Erythroblast (primary cell): ENCODE data around the gene SH3TC2.

Experiments
- DNase-seq, 2 experiments: peaks; one replicate each; lab custom pipeline; 2025; lab: John Stamatoyannopoulos, UW
- GATA1 ChIP-seq: IDR thresholded peaks from 2 replicates; pipeline ENCODE4 v1.6.1; 2011; ENCODE audit warnings: low read depth, mild to moderate bottlenecking, control low read depth, low read length, moderate library complexity
- POLR2A ChIP-seq: IDR thresholded peaks from 2 replicates; pipeline ENCODE4 v1.6.1; 2011; ENCODE audit warnings: mild to moderate bottlenecking, low read length

Gene SH3TC2

DNA sequence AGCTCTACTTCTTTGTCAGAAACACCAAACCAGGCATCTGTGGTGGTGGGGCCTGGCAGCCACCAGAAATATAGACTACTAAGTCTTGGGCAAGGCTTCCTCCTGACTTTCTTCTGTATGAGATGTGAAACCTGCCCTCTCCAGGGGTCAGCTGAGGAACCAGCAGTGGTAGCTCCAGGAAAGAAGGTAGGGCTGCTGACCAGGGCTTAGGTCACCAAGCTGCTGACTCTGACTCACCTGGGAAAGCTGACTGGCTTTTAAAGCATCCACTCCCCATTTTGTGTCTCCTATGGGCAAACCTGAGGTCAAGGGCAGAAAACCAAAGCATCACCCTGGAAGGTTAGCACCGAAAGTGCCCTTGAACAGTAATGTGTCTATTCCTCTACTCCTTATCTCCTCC lies 10.4 kb upstream of the SH3TC2 start:
- no peak for TF ChIP-seq GATA1
- no peak for DNase-seq

DNA sequence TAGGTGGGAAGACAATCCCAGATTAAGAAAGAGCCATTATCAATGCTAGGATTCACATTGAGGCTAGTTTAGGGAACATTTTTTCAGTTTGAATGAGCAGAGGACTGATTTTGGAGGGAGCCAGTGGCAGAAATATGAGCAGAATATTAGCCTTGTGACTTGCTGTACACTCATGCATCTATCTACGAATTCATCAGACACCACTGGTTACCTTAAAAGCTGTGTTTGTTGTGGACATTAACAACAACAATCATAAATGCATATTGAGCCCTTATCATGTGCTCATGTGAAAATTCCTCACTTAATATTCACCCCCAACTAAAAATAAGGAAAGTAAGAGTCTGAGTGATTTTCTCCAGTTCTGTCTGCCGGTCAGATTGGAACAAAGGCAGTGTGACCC lies 9.9 kb upstream of the SH3TC2 start:
- no peak for DNase-seq
- TF ChIP-seq GATA1 (no peak), POLR2A (no peak)

DNA sequence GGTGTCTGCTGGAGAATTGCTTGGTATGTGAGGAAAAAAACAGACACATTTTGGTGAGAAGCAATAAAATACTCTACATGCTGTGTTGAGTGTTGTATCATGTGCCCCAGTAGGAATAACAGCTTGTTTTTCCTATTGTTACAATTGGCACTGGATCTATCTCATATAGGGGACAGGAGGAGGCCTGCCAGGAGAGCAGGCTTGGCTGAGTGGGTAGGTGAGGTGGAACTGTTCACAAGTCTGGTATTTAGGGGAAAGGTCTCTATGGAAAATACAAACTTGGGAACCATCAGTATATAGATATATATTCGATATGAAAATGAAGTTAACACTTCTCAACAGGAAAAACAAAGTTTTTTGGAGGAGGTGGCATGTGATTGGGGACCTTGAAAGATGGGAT lies 9.5 kb upstream of the SH3TC2 start:
- TF ChIP-seq POLR2A (no peak), GATA1 (no peak)
- no peak for DNase-seq

DNA sequence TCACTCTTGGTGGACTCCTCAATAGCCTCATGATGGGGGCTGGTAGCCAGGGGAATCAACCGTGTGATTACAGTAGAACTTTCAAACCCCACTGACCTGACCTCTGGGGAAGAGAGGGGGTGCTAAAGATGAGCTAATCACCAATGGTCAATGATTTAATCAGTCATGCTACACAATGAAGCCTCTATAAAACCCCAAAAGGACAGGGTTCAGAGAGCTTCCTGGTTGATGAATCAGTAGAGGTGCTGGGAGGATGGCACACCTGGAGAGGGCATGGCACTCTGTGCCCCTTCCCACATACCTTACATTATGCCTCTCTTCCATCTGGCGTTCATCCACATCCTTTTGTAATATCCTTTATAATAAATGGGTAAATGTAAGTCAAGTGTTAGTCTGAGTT lies 8.9 kb upstream of the SH3TC2 start:
- no peak for DNase-seq
- TF ChIP-seq POLR2A (no peak), GATA1 (no peak)

DNA sequence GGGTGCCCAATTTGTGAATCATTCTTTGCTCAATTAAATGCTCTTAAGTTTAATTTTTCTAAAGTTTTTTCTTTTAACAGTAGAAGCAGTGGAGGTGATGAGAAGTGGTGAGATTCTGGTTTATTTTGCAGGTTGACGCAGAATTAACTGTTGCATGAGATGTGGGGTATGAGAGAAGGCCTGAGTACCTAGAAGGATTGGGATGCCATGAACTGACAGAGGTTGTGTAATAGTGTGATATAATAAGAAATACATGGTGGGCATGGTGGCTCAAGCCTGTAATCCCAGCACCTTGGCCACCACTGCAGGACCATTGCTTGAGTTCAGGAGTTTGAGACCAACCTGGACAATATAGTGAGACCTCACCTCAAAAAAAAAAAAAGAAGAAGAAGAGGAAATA lies 8.4 kb upstream of the SH3TC2 start:
- no peak for TF ChIP-seq GATA1
- no peak for TF ChIP-seq POLR2A

DNA sequence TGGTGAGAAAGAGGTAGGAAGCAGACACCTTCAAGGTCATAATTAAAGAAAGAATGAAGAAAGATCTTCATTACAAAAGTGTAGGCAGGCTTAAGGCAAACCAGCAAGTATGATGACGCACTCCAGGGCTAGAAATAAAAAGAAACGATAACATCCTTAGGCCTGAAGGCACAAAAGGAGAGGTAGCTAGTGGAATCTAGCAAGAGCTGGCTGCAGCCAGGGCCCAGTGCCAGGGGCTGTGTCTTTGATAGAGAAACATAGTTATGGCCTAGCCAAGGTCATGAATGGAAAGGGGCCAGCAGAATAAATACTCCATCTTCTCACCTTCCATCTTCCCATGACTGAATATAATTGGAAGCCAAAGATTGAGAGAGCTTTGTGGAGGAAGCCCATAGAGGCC lies 6.8 kb upstream of the SH3TC2 start:
- no peak for DNase-seq
- TF ChIP-seq POLR2A (no peak), GATA1 (no peak)

More for the DNA sequence above, 8.4 kb upstream of the SH3TC2 start:
- DNase-seq = no peak

DNA sequence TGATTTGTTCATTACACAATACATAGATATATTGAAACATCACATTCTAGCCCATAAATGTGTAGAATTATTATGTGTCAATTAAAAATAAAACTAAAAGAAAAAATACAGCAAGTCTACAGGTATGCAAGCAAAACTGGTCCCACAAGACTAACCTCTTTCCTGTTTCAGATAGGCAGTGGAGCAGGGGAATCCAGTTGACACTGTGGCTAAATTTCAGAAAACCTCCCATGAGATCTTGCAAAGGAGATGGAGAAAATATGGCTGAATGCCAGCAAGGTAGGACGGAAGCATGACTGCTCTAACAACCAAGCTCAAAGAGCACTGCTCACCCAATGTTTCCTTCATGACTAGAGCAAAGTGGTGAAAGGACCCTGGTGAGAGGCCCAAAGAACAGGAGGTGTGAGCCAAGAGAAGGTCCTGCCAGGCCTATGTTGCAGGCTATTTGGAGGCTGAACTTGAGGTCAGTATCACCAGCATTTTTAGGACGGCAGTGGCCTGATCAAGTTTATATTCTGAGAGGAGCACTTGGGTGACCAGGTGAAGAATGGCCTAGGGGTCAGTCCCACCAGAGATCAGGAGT lies 1.1 kb upstream of the SH3TC2 start:
- TF ChIP-seq GATA1 (no peak), POLR2A (no peak)

DNA sequence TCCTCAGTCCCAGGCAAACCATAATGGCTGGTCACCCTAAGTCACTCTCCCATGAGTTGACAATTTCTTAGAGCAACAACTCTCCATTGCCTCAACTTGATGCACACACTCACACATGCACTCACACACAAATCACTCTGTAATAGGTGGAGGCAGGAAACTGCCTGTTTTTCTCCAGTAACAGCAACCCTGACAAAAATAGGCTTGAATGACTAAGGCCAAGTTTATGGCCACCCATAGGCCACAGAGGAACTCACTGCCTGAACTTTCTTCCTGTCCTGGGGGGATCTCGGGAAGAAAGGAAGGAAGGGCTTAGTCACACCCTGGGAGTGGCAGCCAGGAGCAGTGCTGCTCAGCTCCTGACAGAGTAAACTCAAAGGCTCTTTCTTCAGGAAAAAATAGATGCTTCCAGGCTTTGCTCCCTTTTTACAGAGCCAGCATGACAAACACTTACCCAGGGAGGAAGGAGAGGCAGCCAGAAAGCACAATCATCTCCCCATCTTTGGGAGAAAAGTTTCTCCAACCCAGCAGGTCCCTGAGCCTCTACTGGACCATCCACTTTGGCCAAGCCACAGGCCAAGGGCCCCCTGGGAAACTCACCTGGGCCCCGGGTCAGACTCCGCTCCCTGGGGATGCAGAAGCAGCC lies 368 bp downstream of the SH3TC2 start:
- peak; percentile 78 to 81 for DNase-seq
- no peak for TF ChIP-seq GATA1
- TF ChIP-seq POLR2A = peak; percentile 5

More for the DNA sequence above, 1.1 kb upstream of the SH3TC2 start:
- DNase-seq = peak; percentile 30 to 33

DNA sequence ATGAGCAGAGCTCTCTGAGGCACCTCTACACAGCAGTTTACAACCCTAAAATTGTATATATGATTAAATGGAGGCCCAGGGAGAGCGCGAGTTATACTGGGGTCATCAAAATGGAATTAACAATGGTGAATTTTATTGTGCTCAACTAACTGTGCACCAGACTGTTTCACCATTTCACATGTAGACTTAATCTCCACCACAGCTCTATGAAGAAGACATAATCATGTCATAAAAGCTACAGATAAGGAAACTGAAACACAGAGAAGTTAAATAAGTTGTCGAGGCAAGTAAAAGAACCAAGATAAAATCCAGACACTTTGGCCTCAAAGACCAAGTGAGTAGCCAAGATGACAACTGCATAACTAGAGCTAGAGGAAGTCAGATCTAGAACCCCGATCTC lies 1.5 kb downstream of the SH3TC2 start:
- TF ChIP-seq GATA1 (no peak), POLR2A (no peak)
- DNase-seq = peak in 1 of 2 experiments; percentile 65

DNA sequence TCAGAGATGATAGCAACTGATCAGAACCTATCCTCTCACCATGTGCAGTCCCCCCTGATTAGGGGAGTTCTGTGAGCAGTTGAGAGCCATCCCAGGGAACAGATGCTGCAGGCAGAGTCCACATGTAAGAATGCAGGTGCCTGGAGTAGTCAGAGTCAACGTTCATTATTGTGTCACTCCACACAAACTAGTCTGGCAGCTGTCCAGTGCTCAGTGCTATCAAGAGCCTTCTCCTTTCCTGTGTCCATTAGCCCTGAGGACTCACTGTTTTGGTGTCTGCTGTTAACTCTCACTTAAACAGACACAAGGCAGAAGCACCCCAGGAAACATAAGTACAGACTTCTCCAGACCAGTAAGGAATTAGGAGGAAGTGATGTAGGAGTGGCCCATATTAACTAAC lies 2.5 kb downstream of the SH3TC2 start:
- peak; percentile 91 to 94 for DNase-seq

DNA sequence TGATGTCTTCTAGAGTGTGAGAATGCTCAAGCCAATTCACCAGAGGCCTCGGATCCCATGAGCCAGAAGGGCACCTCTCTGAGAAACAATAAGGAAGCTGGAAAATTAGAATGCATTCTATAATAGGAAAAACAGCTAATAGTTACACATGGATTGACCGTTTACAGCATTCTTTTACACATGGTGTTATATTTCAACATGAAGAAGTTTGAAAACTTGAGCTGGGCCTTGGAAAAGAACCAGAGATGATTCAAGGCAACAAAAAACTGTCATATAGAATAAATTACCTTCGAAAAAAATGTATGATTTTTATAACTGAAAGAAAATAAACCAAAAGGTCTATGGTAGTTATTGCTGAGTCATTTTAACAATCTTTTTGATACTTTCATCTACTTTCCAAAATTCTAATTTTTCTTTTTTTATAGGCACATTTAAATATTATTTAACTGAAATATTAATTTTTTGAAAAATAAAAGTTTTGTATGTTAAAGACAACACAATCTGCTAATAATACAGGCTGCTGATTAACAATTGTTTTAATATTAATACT lies 6.2 kb downstream of the SH3TC2 start:
- TF ChIP-seq GATA1 (no peak), POLR2A (no peak)
- DNase-seq = no peak

More for the DNA sequence above, 2.5 kb downstream of the SH3TC2 start:
- TF ChIP-seq POLR2A = peak; percentile 60
- no peak for TF ChIP-seq GATA1

DNA sequence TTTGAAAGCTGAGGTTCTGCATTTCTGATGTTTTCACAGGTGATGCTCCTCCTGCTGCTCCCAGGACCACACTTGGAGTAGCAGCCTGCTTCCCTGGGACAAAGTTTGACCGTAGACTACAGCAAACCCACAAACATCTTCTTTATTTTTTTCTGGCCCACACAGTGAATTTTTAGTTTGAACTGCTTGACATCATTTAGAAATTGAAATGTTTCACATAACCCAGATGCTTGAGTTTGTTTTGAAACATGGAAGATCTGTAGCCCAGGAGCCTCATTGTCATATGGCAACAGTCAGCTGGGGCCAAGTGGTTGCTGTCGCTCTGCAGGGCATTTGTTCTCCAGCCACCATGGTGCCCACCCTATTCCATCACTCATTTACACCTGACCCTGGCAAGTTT lies 8.4 kb downstream of the SH3TC2 start:
- DNase-seq = no peak
- TF ChIP-seq GATA1 (no peak), POLR2A (no peak)

DNA sequence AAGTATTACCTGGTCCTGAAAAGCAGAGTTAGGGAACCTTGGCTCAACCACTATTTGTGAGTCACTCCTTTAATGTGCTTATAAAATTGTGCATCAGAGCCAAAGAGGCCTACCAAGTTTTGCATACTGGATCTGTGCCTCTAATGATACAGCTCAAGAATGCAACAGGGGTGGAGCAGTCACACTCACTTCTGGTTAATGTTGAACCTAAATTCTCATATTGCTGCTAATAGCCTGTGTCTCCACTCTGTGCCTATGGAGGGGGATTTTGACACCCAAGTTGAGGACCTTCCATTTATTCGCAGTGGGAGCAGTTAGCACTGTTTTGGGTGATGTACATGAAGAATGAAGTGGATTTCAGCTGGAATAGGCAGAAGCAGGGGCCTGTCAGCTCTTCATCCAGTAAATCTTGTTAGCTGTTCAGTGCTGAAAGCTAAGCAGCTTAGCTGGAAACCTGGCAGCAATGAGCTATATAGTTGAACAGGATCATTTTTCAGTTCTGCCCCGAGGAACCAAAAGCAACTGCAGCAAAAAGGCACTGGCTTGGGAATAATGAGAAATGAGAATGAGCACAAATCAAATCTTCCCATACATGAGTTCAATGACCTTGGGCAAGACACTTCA lies 9.7 kb downstream of the SH3TC2 start:
- TF ChIP-seq GATA1 (no peak), POLR2A (no peak)
- no peak for DNase-seq

DNA sequence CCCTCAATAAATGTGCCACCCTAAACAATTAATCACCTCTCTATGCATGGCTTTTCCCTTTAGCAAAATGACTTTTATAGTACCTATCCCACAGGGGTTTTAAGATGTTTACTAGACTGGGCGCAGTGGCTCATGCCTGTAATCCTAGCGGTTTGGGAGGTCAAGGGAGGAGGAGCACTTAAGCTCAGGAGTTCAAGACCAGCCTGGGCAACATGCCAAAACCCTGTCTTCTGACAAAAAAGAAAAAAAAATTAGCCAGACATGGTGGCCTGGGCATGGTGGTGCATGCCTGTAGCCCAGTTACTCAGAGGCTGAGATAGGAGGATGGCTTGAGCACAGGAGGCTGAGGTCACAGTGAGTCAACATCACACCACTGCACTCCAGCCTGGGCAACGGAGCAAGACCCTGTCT lies 13.5 kb downstream of the SH3TC2 start:
- TF ChIP-seq POLR2A (no peak), GATA1 (no peak)
- DNase-seq = peak; percentile 69 to 70

DNA sequence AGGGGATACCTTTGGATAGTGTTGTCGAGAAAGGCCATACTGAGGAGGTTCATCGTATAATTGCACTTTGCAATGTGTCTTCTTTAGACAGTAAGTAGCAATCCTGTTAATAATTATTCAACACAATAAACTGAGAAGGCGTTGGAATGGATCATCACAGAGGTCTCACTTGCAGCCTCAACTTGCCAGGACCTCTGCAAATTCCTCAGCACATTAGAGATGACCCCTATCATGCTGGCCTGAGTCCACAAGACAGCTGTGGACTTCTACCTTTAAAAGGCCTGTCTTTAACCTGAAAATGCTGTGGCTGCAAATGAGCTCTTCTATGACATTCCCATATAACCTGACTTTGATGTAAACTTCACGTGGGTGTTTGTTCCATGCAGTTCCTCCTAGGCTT lies 14.1 kb downstream of the SH3TC2 start:
- no peak for DNase-seq
- no peak for TF ChIP-seq POLR2A
- no peak for TF ChIP-seq GATA1
